Tibial nerve (tissue), 4 donors: ENCODE data around the gene NTM.

Source experiments
- EP300 ChIP-seq, 2 donors: sonication (generic); formaldehyde crosslinking; IDR thresholded peaks; one replicate each; pipeline ENCODE4 v1.6.1; 2017; ENCODE audit warnings: antibody characterized with exemption in 2 of 2, mild to moderate bottlenecking in 1 of 2
- TF ChIP-seq, protein P1 (sequence below), 5 experiments: fragments of 200-600 bp in 3 of 5; fragments of 450-650 bp in 2 of 5; sonication (generic) in 3 of 5; IDR thresholded peaks; one replicate each; pipeline ENCODE4 v1.5.1; 2016 to 2019; ENCODE audit warnings: antibody characterized with exemption in 5 of 5, mild to moderate bottlenecking in 3 of 5, moderate library complexity in 2 of 5

DNA sequence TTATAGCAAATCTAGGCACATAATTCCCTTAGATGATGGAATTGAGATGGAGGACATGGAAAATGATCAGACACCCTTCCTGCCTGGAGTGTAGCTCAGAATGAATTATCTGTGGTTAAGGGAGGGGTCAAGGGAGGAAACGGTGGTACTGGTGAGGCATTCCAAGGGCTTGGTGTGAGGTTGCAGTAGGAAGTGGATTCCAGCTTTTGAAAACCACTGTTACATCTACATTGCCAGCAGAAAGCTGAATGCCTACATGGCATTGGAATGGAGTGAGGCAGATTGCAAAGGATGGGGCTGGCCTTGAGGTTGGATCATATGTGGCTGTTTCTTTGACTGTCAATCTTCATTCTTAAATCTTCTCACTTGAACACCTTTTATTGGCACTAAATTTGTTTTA is 684.4 kb downstream of the NTM start:
- no peak for TF ChIP-seq EP300 (IDR thresholded peaks at IDR 0.05)
- TF ChIP-seq, protein P1, sequence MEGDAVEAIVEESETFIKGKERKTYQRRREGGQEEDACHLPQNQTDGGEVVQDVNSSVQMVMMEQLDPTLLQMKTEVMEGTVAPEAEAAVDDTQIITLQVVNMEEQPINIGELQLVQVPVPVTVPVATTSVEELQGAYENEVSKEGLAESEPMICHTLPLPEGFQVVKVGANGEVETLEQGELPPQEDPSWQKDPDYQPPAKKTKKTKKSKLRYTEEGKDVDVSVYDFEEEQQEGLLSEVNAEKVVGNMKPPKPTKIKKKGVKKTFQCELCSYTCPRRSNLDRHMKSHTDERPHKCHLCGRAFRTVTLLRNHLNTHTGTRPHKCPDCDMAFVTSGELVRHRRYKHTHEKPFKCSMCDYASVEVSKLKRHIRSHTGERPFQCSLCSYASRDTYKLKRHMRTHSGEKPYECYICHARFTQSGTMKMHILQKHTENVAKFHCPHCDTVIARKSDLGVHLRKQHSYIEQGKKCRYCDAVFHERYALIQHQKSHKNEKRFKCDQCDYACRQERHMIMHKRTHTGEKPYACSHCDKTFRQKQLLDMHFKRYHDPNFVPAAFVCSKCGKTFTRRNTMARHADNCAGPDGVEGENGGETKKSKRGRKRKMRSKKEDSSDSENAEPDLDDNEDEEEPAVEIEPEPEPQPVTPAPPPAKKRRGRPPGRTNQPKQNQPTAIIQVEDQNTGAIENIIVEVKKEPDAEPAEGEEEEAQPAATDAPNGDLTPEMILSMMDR (IDR thresholded peaks at IDR 0.05) = no peak
